Tongue (tissue), 2 donors: ENCODE measurements around the gene TNFSF11. TPM values are rescaled to one million over a fixed set of nuclear protein-coding genes. Genes with fewer than 3 reads are reported as not detected.
A peak's percentile ranks its signal among the peaks of the same experiment; 100 is the strongest.

Source experiments
- DNase-seq: peaks from one replicate; pipeline ENCODE4 v3.0.0-alpha.2; 2015
- total RNA-seq: library from RNA; depleted of rRNA; stranded (reverse); fragments of >200 nt; gene quantifications from one replicate; pipeline ENCODE4 v1.2.3, GENCODE V29; 2014

TNFSF11 gene
- total RNA-seq, 1 donor from 2014 or later: 1.3 TPM

DNA sequence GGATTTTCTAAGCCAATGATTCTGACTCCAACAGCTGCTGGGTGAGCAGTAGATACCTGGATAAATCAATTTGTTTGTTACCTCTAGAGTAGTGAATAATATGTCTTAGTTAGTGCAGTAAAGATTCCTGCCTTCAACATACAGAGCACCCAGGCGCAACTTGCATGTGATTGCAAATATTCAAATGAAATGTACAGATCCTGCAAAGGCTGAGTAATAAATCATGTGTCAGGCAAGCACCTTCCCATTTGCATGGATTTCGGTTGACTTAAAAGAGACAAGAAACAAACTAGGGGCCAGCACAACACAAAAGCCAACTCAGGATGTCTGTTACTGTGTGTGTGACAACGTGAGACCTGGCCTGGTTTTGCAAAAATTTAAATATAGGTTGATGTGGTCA lies 79.7 kb downstream of the TNFSF11 start:
- DNase-seq: no peak

GRCh38 chr13:42654212-42654611 lies 80.3 kb downstream of the TNFSF11 start:
- DNase-seq: no peak

- no peak for DNase-seq
Measured at GRCh38 chr13:42654722-42655121, 80.8 kb downstream of the TNFSF11 start.

DNA sequence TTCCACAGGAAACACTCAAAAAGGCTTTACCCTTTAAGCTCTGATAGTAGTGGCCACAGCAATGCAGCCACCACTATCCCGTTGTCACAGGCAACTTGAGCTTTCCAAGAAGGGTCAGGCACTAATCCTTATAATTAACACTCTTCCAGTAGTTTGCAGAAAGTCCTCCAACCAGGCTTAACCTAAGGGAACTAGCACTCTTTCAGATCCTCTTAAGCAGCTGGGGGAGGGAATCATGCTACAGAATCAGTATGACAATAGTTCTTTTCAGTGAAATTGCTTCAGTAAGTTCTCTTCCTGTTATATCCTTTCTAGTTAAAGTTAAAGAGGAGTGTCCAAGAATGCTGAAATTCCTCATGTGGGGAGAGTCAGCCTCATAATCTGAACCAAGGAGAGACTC lies 82.2 kb downstream of the TNFSF11 start:
- DNase-seq: peak; percentile 4

- DNase-seq: no peak
Measured at GRCh38 chr13:42656958-42657357, 83.0 kb downstream of the TNFSF11 start.

Other genes with a start within 250 kb of the TNFSF11 start
- not detected for gene FAM216B, start 207.4 kb downstream of the TNFSF11 start, total RNA-seq